Hepatocyte (in vitro differentiated cells): Measurements from ENCODE around the gene CHN2. TPM values are rescaled to one million over a fixed set of nuclear protein-coding genes. Genes with fewer than 3 reads are reported as not detected.

Source experiments
- DNase-seq: peaks from one replicate; pipeline ENCODE4 v3.0.0-alpha.2; 2016; ENCODE audit warnings: low spot score
- H2AFZ ChIP-seq: fragments of 200-600 bp; sonication (generic); 2 replicates; pipeline ENCODE4 v1.6.0; 2016; ENCODE audit warnings: antibody characterized with exemption, mild to moderate bottlenecking
- H3K27ac ChIP-seq: fragments of 200-600 bp; sonication (generic); 2 replicates; pipeline ENCODE4 v1.5.1; 2016; ENCODE audit warnings: mild to moderate bottlenecking
- H3K27me3 ChIP-seq: fragments of 200-600 bp; sonication (generic); 2 replicates; pipeline ENCODE4 v1.6.1; 2016
- H3K36me3 ChIP-seq: fragments of 200-600 bp; sonication (generic); replicated peaks from 2 replicates; pipeline ENCODE4 v1.5.1; 2016; ENCODE audit warnings: low read depth; ENCODE audit not compliant: insufficient read depth
- H3K4me1 ChIP-seq: fragments of 200-600 bp; sonication (generic); 2 replicates; pipeline ENCODE4 v1.5.1; 2016; ENCODE audit warnings: mild to moderate bottlenecking, moderate library complexity; ENCODE audit not compliant: insufficient read depth
- H3K4me2 ChIP-seq: fragments of 200-600 bp; sonication (generic); 2 replicates; pipeline ENCODE4 v1.6.0; 2016
- H3K4me3 ChIP-seq: fragments of 200-600 bp; sonication (generic); 2 replicates; pipeline ENCODE4 v1.5.1; 2016; ENCODE audit warnings: mild to moderate bottlenecking
- H3K79me2 ChIP-seq: fragments of 200-600 bp; sonication (generic); 2 replicates; pipeline ENCODE4 v1.6.0; 2017; ENCODE audit warnings: mild to moderate bottlenecking
- H3K9me2 ChIP-seq: fragments of 200-600 bp; sonication (generic); replicated peaks from 2 replicates; pipeline ENCODE4 v1.6.0; 2017; ENCODE audit warnings: mild to moderate bottlenecking; ENCODE audit not compliant: insufficient read depth
- H3K9me3 ChIP-seq: fragments of 200-600 bp; sonication (generic); 2 replicates; pipeline ENCODE4 v1.5.1; 2016; ENCODE audit warnings: low read depth, mild to moderate bottlenecking
- H4K20me1 ChIP-seq: fragments of 200-600 bp; sonication (generic); 2 replicates; pipeline ENCODE4 v1.6.0; 2016; ENCODE audit warnings: mild to moderate bottlenecking; ENCODE audit not compliant: insufficient read depth, poor library complexity, severe bottlenecking
- CTCF ChIP-seq: fragments of 200-600 bp; sonication (generic); IDR thresholded peaks from 2 replicates; pipeline ENCODE4 v1.5.1; 2016; ENCODE audit warnings: antibody characterized with exemption, mild to moderate bottlenecking; ENCODE audit not compliant: poor library complexity
- EZH2 ChIP-seq: fragments of 200-600 bp; sonication (generic); IDR thresholded peaks from 2 replicates; pipeline ENCODE4 v1.6.1; 2016; ENCODE audit warnings: antibody characterized with exemption, mild to moderate bottlenecking, borderline replicate concordance
- EZH2phosphoT487 ChIP-seq: fragments of 200-600 bp; sonication (generic); IDR thresholded peaks from one replicate; pipeline ENCODE4 v1.6.1; 2018; ENCODE audit warnings: antibody characterized with exemption, mild to moderate bottlenecking, low read depth, moderate library complexity; ENCODE audit not compliant: unreplicated experiment, severe bottlenecking
- WGBS: methylation state at CpG from one replicate; pipeline ENCODE4 v1.1.6; 2016; ENCODE audit warnings: low lambda C conversion rate; ENCODE audit errors: missing lambda C conversion rate; 5-methylcytosine and 5-hydroxymethylcytosine counted together
- polyA plus RNA-seq: library from polyadenylated mRNA; unstranded; fragments of >200 nt; fragmentation: Nextera tagmentation; extraction: Ambion mirVana; gene quantifications from 2 replicates; pipeline ENCODE4 v1.2.1, GENCODE V29; 2016
- total RNA-seq: library from RNA; depleted of rRNA; stranded (reverse); fragments of >200 nt; gene quantifications from 2 replicates; pipeline ENCODE4 v1.2.3, GENCODE V29; 2014

CHN2 gene
- total and polyA plus RNA-seq, 2 experiments from 2014 or later, result 8.7 to 12.3 TPM

DNA sequence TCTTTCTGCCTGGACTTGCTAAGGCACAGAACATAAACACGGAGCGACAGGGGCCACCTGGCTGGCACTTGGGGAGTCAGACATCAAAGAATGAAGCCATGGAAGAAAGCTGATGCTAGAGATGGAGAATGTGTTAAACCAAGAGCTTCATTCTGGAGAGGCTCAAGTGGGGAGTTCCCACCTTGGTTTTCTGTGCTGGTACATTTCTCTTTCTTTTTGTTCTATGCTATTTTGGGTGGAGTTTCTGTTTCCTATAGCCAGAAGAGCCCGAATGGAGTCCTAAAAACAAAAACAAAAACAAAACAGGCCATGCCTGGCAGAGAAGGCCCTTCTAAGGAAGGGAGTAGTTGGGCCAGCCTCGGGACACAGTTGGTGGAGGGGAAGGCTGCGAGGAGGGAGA, 220.6 kb downstream of the CHN2 start:
- H3K4me2 ChIP-seq, result no peak overlapping the region
- no peaks in the 10 kb centered on the region for H3K9me2 ChIP-seq
- H3K9me3 ChIP-seq, result no peaks in the 10 kb centered on the region
- no peak for TF ChIP-seq EZH2phosphoT487
- no peak for TF ChIP-seq EZH2
- TF ChIP-seq CTCF, result no peak
- H3K4me3 ChIP-seq, result no peak overlapping the region
- H2AFZ ChIP-seq, result no peak overlapping the region
- H3K79me2 ChIP-seq, result no peaks in the 10 kb centered on the region
- no peaks in the 10 kb centered on the region for H3K27me3 ChIP-seq
- no peaks in the 10 kb centered on the region for H3K36me3 ChIP-seq
- H4K20me1 ChIP-seq, result no peaks in the 10 kb centered on the region
- DNase-seq, result no peak
- H3K4me1 ChIP-seq, result peaks cover 6% of the 10 kb centered on the region
- H3K27ac ChIP-seq, result no peak overlapping the region
- WGBS, result 97% methylated on average over 5 of the region's 5 CpGs

GRCh38 chr7:29416276-29416937, 221.8 kb downstream of the CHN2 start:
- H3K27ac ChIP-seq, result no peak overlapping the region
- H3K79me2 ChIP-seq, result no peaks in the 10 kb centered on the region
- H3K36me3 ChIP-seq, result no peaks in the 10 kb centered on the region
- no peaks in the 10 kb centered on the region for H3K9me3 ChIP-seq
- peaks cover 6% of the 10 kb centered on the region for H3K4me1 ChIP-seq
- no peak overlapping the region for H3K4me3 ChIP-seq
- WGBS, result 88% methylated on average over 10 of the region's 10 CpGs
- no peak overlapping the region for H2AFZ ChIP-seq
- H4K20me1 ChIP-seq, result no peaks in the 10 kb centered on the region
- no peak overlapping the region for H3K4me2 ChIP-seq
- TF ChIP-seq CTCF, result no peak
- no peak for TF ChIP-seq EZH2phosphoT487
- TF ChIP-seq EZH2, result no peak
- no peaks in the 10 kb centered on the region for H3K9me2 ChIP-seq
- no peak for DNase-seq
- H3K27me3 ChIP-seq, result no peaks in the 10 kb centered on the region

DNA sequence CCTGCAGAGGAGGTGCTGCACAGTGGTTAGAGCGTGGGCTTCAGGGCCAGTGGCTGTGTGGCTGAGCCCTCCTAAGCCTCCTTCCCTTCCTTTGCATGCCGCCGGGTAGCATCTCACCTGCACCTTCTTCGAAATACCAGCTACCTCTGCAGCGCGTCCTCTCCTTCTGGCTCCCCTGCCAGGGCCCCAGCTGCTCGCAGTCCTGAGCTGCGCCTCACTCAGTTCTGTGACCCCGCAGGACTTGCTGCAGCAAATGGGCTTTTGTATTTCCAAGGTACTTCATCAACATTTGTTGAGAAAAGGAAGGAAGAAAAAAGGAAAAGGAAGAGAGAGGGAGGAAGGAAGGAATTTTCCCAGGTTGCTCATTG, 222.3 kb downstream of the CHN2 start:
- TF ChIP-seq EZH2, result no peak
- TF ChIP-seq EZH2phosphoT487, result no peak
- no peak for TF ChIP-seq CTCF
- Histone ChIP-seq H2AFZ (no peak overlapping the region), H3K36me3 (no peaks in the 10 kb centered on the region), H3K4me3 (no peak overlapping the region), H3K9me2 (no peaks in the 10 kb centered on the region), H3K9me3 (no peaks in the 10 kb centered on the region), H3K4me2 (no peak overlapping the region), H3K4me1 (peaks cover 6% of the 10 kb centered on the region), H3K27me3 (no peaks in the 10 kb centered on the region), H3K27ac (no peak overlapping the region), H3K79me2 (no peaks in the 10 kb centered on the region), H4K20me1 (no peaks in the 10 kb centered on the region)
- DNase-seq, result no peak
- 98% methylated on average over 9 of the region's 9 CpGs for WGBS
